Measurements from ENCODE around the gene CDHR3.

DNA sequence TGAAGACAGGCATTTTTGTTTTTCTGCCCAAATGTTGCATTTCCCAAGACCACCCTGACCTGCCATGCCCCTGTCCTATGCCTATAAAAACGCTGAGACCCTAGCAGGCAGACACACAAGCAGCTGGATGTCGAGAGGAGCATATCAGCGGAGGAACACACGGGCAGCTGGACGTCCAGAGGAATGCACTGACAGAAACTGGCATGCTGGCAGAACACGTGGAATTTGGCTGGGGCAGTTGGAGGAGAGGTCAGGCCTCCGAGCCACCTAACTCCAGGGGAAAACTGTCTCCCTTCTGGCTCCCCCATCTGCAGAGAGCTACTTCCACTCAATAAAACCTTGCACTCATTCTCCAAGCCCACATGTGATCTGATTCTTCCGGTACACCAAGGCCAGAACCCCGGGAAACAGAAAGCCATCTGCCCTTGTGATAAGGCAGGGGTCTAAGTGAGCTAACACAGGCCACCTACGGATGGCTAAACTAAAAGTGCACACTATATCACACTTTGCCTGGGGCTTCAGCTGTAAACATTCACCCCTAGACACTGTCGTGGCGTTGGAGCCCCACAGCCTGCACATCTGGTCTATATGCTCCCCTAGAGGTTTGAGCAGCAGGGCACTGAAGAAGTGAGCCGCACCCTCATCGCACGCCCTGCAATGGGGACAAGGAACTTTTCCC lies 10.0 kb upstream of the CDHR3 start:
- TF ChIP-seq CTCF (IDR thresholded peaks at IDR 0.05) (no peak), POLR2A (IDR thresholded peaks at IDR 0.05) (no peak)
